Mucosa of rectum (tissue), 2 donors: ENCODE data around the gene CDH13.

ENCODE experiments used
- H3K27ac ChIP-seq, 2 donors: one replicate each; pipeline ENCODE4 v1.7.0; 2013; ENCODE audit warnings: inconsistent platforms in 2 of 2, low read depth in 2 of 2, low read length in 2 of 2
- H3K27me3 ChIP-seq, 2 donors: one replicate each; pipeline ENCODE4 v1.7.0; 2013; ENCODE audit warnings: low read length in 2 of 2; ENCODE audit not compliant: control insufficient read depth in 2 of 2, insufficient read depth in 2 of 2
- H3K36me3 ChIP-seq, 2 donors: one replicate each; pipeline ENCODE4 v1.7.0; 2013; ENCODE audit warnings: low read length in 2 of 2; ENCODE audit not compliant: control insufficient read depth in 2 of 2, insufficient read depth in 2 of 2
- H3K4me1 ChIP-seq, 2 donors: one replicate each; pipeline ENCODE4 v1.7.0; 2013; ENCODE audit warnings: low read length in 2 of 2, mild to moderate bottlenecking in 1 of 2; ENCODE audit not compliant: control insufficient read depth in 2 of 2, insufficient read depth in 2 of 2
- H3K4me3 ChIP-seq, 2 donors: one replicate each; pipeline ENCODE4 v1.7.0; 2013; ENCODE audit warnings: low read length in 2 of 2
- H3K9ac ChIP-seq, 2 donors: one replicate each; pipeline ENCODE4 v1.7.0; 2013; ENCODE audit warnings: low read length in 2 of 2, low read depth in 1 of 2, mild to moderate bottlenecking in 1 of 2
- H3K9me3 ChIP-seq, 2 donors: one replicate each; pipeline ENCODE4 v1.7.0; 2013; ENCODE audit warnings: low read length in 2 of 2; ENCODE audit not compliant: control insufficient read depth in 2 of 2
- donor health status: healthy.
- donor health status: Normal muscosa, but diverticular disease.

CDH13 gene

GRCh38 chr16:82703871-82704768, 77.4 kb downstream of the CDH13 start:
- H3K27me3 ChIP-seq, result no peaks in the 10 kb centered on the region
- no peaks in the 10 kb centered on the region for H3K4me1 ChIP-seq

GRCh38 chr16:82709987-82710386, 83.2 kb downstream of the CDH13 start:
- Histone ChIP-seq H3K4me1 (no peaks in the 10 kb centered on the region), H3K36me3 (no peaks in the 10 kb centered on the region), H3K27me3 (no peaks in the 10 kb centered on the region), H3K9me3 (no peaks in the 10 kb centered on the region), H3K27ac (no peak overlapping the region), H3K4me3 (no peak overlapping the region), H3K9ac (no peak overlapping the region)

More at GRCh38 chr16:82703871-82704768, 77.4 kb downstream of the CDH13 start:
- Histone ChIP-seq H3K27ac (no peak overlapping the region), H3K36me3 (no peaks in the 10 kb centered on the region), H3K9me3 (no peaks in the 10 kb centered on the region), H3K4me3 (no peak overlapping the region), H3K9ac (no peak overlapping the region)

DNA sequence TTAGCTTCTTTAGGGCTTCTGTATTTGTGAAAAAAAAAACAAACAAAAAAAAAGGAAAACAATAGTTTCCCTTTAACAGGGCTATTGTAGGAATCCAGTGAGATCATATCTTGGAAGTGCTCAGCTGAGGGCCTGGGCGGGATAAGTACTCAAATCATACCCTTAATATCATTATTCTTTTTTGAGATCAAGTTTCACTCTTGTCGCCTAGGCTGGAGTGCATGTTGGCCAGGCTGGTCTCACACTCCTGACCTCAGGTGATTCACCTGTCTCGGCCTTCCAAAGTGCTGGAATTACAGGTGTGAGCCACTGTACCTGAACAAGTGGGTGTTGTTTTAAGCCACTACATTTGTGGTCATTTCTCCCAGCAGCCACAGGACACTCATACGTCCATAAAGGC, 87.0 kb downstream of the CDH13 start:
- no peak overlapping the region for H3K27ac ChIP-seq
- no peak overlapping the region for H3K9ac ChIP-seq
- H3K4me1 ChIP-seq, result no peaks in the 10 kb centered on the region
- no peaks in the 10 kb centered on the region for H3K27me3 ChIP-seq
- H3K4me3 ChIP-seq, result no peak overlapping the region
- no peaks in the 10 kb centered on the region for H3K36me3 ChIP-seq
- no peaks in the 10 kb centered on the region for H3K9me3 ChIP-seq

DNA sequence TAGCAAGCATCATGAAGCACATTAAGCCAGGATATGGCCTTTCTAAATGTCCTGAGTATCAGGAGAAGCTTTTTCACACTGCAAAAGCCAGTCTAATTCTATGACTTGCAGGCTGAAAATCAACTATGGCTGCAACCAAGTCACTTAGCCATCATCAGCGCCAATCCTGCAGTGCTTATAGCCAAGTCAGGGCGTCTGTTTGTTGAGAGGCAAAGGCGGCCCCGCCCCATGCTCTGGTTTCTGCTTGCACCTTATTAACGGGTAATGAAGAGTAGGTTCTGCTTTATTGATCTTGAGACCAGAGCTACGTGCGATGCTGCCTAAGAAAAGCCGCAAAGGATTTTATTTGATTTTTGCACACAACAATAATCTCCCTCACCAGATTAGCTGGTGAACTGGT, 88.4 kb downstream of the CDH13 start:
- no peak overlapping the region for H3K9ac ChIP-seq
- H3K27me3 ChIP-seq, result no peaks in the 10 kb centered on the region
- H3K4me1 ChIP-seq, result no peaks in the 10 kb centered on the region
- H3K36me3 ChIP-seq, result no peaks in the 10 kb centered on the region
- no peak overlapping the region for H3K4me3 ChIP-seq
- H3K9me3 ChIP-seq, result no peaks in the 10 kb centered on the region
- no peak overlapping the region for H3K27ac ChIP-seq

- H3K27me3 ChIP-seq, result no peaks in the 10 kb centered on the region
- no peak overlapping the region for H3K4me3 ChIP-seq
- H3K9me3 ChIP-seq, result no peaks in the 10 kb centered on the region
- no peak overlapping the region for H3K27ac ChIP-seq
- no peaks in the 10 kb centered on the region for H3K36me3 ChIP-seq
- no peak overlapping the region for H3K9ac ChIP-seq
- H3K4me1 ChIP-seq, result no peaks in the 10 kb centered on the region
Observed at GRCh38 chr16:82715833-82716232, 89.1 kb downstream of the CDH13 start.

DNA sequence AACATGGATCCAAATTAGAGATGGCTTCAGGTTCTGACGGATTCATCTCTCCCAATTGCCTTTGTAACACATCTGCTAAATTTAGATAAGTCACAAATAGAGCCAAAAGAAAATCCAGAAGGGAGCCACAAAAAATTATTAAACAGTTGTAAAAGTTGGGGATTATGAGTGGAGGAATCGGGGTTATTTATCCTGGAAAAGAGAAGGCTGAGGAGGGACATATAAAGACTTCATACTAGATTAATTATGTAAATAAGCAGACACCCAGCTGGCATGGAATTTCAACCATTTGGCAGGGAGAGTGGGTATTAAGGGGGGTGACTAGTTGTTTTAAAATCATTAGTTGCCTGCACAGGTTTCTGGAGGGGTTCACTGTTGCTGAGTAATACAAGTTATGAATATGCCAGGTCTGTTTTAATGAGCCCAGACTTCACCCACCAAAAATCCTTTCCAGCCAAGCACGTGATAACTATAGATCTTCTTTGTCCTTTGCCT, 89.6 kb downstream of the CDH13 start:
- Histone ChIP-seq H3K27ac (no peak overlapping the region), H3K4me3 (no peak overlapping the region), H3K9ac (no peak overlapping the region)

GRCh38 chr16:82720414-82720813, 93.6 kb downstream of the CDH13 start:
- no peak overlapping the region for H3K27ac ChIP-seq
- no peaks in the 10 kb centered on the region for H3K4me1 ChIP-seq
- no peaks in the 10 kb centered on the region for H3K36me3 ChIP-seq
- H3K4me3 ChIP-seq, result no peak overlapping the region
- no peaks in the 10 kb centered on the region for H3K27me3 ChIP-seq
- no peak overlapping the region for H3K9ac ChIP-seq
- no peaks in the 10 kb centered on the region for H3K9me3 ChIP-seq

More for the DNA sequence above, 89.6 kb downstream of the CDH13 start:
- H3K27me3 ChIP-seq, result no peaks in the 10 kb centered on the region
- H3K36me3 ChIP-seq, result no peaks in the 10 kb centered on the region
- no peaks in the 10 kb centered on the region for H3K4me1 ChIP-seq
- no peaks in the 10 kb centered on the region for H3K9me3 ChIP-seq

GRCh38 chr16:82726306-82726705, 99.5 kb downstream of the CDH13 start:
- Histone ChIP-seq H3K9me3 (peaks cover 0 to 3% of the 10 kb centered on the region in 2 donors), H3K4me1 (no peaks in the 10 kb centered on the region), H3K27me3 (no peaks in the 10 kb centered on the region), H3K27ac (no peak overlapping the region), H3K36me3 (no peaks in the 10 kb centered on the region), H3K4me3 (no peak overlapping the region), H3K9ac (no peak overlapping the region)

GRCh38 chr16:82728901-82729300, 102.1 kb downstream of the CDH13 start:
- Histone ChIP-seq H3K9me3 (peaks cover 0 to 3% of the 10 kb centered on the region in 2 donors), H3K27ac (no peak overlapping the region), H3K4me3 (no peak overlapping the region), H3K4me1 (no peaks in the 10 kb centered on the region), H3K9ac (no peak overlapping the region), H3K27me3 (no peaks in the 10 kb centered on the region), H3K36me3 (no peaks in the 10 kb centered on the region)

DNA sequence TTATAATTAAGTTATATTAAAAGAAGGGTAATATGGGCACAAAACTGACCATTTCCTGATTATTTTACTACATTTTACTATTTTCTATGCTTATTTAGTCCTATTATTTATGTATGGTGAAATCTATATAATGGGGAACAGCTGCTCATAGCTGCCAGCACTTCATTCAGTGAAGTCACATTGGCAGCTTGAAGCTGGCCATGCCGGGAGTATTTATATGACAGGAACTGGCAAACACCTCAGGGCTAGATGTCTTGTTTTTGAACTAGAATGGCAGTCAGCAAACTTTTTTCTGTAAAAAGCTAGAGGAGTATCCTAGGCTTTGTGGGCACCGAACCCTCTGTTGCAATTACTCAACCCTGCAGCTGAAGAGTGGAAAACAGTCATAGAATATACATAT, 104.1 kb downstream of the CDH13 start:
- H3K9me3 ChIP-seq, result peaks cover 0 to 3% of the 10 kb centered on the region in 2 donors
- H3K4me3 ChIP-seq, result no peak overlapping the region
- H3K27ac ChIP-seq, result no peak overlapping the region
- no peaks in the 10 kb centered on the region for H3K4me1 ChIP-seq
- no peaks in the 10 kb centered on the region for H3K36me3 ChIP-seq
- H3K9ac ChIP-seq, result no peak overlapping the region
- no peaks in the 10 kb centered on the region for H3K27me3 ChIP-seq
